HEK293 (cell line): ENCODE results near the gene CRTAP.

Source experiments
- PRDM1 ChIP-seq: fragments of 450-650 bp; formaldehyde crosslinking; IDR thresholded peaks from 2 replicates; pipeline ENCODE4; 2016; ENCODE audit warnings: missing biosample characterization, missing genetic modification characterization
- ZBTB1 ChIP-seq: fragments of 450-650 bp; formaldehyde crosslinking; IDR thresholded peaks from 2 replicates; pipeline ENCODE4 v1.5.1; 2016; ENCODE audit warnings: missing biosample characterization, missing genetic modification characterization
- ZNF10 ChIP-seq: fragments of 450-650 bp; formaldehyde crosslinking; IDR thresholded peaks from 2 replicates; pipeline ENCODE4 v1.5.1; 2017; ENCODE audit warnings: missing biosample characterization, missing genetic modification characterization
- ZNF114 ChIP-seq: fragments of 450-650 bp; formaldehyde crosslinking; IDR thresholded peaks from 2 replicates; pipeline ENCODE4 v1.5.0; 2017; ENCODE audit warnings: missing biosample characterization, missing genetic modification characterization
- ZNF133 ChIP-seq: fragments of 450-650 bp; formaldehyde crosslinking; IDR thresholded peaks from 2 replicates; pipeline ENCODE4 v1.5.1; 2016; ENCODE audit warnings: missing biosample characterization, missing genetic modification characterization
- ZNF169 ChIP-seq: fragments of 450-650 bp; formaldehyde crosslinking; IDR thresholded peaks from 2 replicates; pipeline ENCODE4 v1.5.1; 2016; ENCODE audit warnings: missing biosample characterization, missing genetic modification characterization
- ZNF18 ChIP-seq: fragments of 450-650 bp; formaldehyde crosslinking; IDR thresholded peaks from 2 replicates; pipeline ENCODE4 v1.5.1; 2016; ENCODE audit warnings: missing biosample characterization, missing genetic modification characterization
- ZNF184 ChIP-seq: fragments of 450-650 bp; IDR thresholded peaks from 2 replicates; pipeline ENCODE4 v1.5.1; 2018; ENCODE audit warnings: missing biosample characterization, mild to moderate bottlenecking, missing genetic modification characterization
- ZNF23 ChIP-seq: fragments of 450-650 bp; formaldehyde crosslinking; IDR thresholded peaks from 2 replicates; pipeline ENCODE4 v1.5.1; 2016; ENCODE audit warnings: missing biosample characterization, missing genetic modification characterization, borderline replicate concordance
- ZNF266 ChIP-seq: fragments of 450-650 bp; formaldehyde crosslinking; IDR thresholded peaks from 2 replicates; pipeline ENCODE4 v1.5.1; 2016; ENCODE audit warnings: missing biosample characterization, missing genetic modification characterization, low read depth
- ZNF311 ChIP-seq: fragments of 450-650 bp; formaldehyde crosslinking; IDR thresholded peaks from 2 replicates; pipeline ENCODE4 v1.5.1; 2017; ENCODE audit warnings: missing biosample characterization, missing genetic modification characterization, borderline replicate concordance
- ZNF449 ChIP-seq: fragments of 450-650 bp; formaldehyde crosslinking; IDR thresholded peaks from 2 replicates; pipeline ENCODE4 v1.5.1; 2017; ENCODE audit warnings: missing biosample characterization, mild to moderate bottlenecking, missing genetic modification characterization, moderate library complexity
- ZNF510 ChIP-seq: fragments of 450-650 bp; formaldehyde crosslinking; IDR thresholded peaks from 2 replicates; pipeline ENCODE4 v1.5.1; 2018; ENCODE audit warnings: mild to moderate bottlenecking, missing genetic modification characterization, missing biosample characterization; ENCODE audit not compliant: insufficient replicate concordance
- ZNF555 ChIP-seq: fragments of 450-650 bp; formaldehyde crosslinking; conservative IDR thresholded peaks from 2 replicates; pipeline ENCODE4 v1.5.1; 2017; ENCODE audit warnings: missing biosample characterization, mild to moderate bottlenecking, missing genetic modification characterization, inconsistent platforms
- ZNF610 ChIP-seq: fragments of 450-650 bp; formaldehyde crosslinking; IDR thresholded peaks from 2 replicates; pipeline ENCODE4 v1.5.1; 2016; ENCODE audit warnings: missing biosample characterization, missing genetic modification characterization, borderline replicate concordance
- ZNF623 ChIP-seq: fragments of 450-650 bp; formaldehyde crosslinking; IDR thresholded peaks from 2 replicates; pipeline ENCODE4 v1.5.1; 2016; ENCODE audit warnings: missing biosample characterization, missing genetic modification characterization
- ZNF639 ChIP-seq: fragments of 450-650 bp; formaldehyde crosslinking; IDR thresholded peaks from 2 replicates; pipeline ENCODE4 v1.5.1; 2016; ENCODE audit warnings: missing biosample characterization, missing genetic modification characterization
- ZNF707 ChIP-seq: fragments of 450-650 bp; formaldehyde crosslinking; IDR thresholded peaks from 2 replicates; pipeline ENCODE4 v1.5.1; 2016; ENCODE audit warnings: missing biosample characterization, missing genetic modification characterization
- ZNF776 ChIP-seq: fragments of 450-650 bp; formaldehyde crosslinking; IDR thresholded peaks from 2 replicates; pipeline ENCODE4 v1.5.0; 2017; ENCODE audit warnings: missing biosample characterization, missing genetic modification characterization, borderline replicate concordance
- ZNF791 ChIP-seq: fragments of 450-650 bp; formaldehyde crosslinking; IDR thresholded peaks from 2 replicates; pipeline ENCODE4 v1.5.1; 2016; ENCODE audit warnings: missing biosample characterization, missing genetic modification characterization
- ZSCAN16 ChIP-seq: fragments of 450-650 bp; formaldehyde crosslinking; IDR thresholded peaks from 2 replicates; pipeline ENCODE4 v1.5.1; 2016; ENCODE audit warnings: missing biosample characterization, missing genetic modification characterization
- ZXDB ChIP-seq: fragments of 450-650 bp; formaldehyde crosslinking; IDR thresholded peaks from 2 replicates; pipeline ENCODE4 v1.5.1; 2016; ENCODE audit warnings: missing biosample characterization, missing genetic modification characterization
- TF ChIP-seq, protein P1 (sequence below): fragments of 450-650 bp; formaldehyde crosslinking; IDR thresholded peaks from 2 replicates; pipeline ENCODE4 v1.5.1; 2017; ENCODE audit warnings: missing biosample characterization, missing genetic modification characterization
- TF ChIP-seq, protein P2 (sequence below): fragments of 450-650 bp; formaldehyde crosslinking; IDR thresholded peaks from 2 replicates; pipeline ENCODE4 v1.5.1; 2016; ENCODE audit warnings: missing biosample characterization, missing genetic modification characterization, borderline replicate concordance
- TF ChIP-seq, protein P3 (sequence below): fragments of 450-650 bp; formaldehyde crosslinking; IDR thresholded peaks from 2 replicates; pipeline ENCODE4 v1.5.1; 2017; ENCODE audit warnings: missing biosample characterization, missing genetic modification characterization
- TF ChIP-seq, protein P4 (sequence below): fragments of 450-650 bp; IDR thresholded peaks from 2 replicates; pipeline ENCODE4 v1.5.1; 2018; ENCODE audit warnings: missing biosample characterization, mild to moderate bottlenecking, missing genetic modification characterization

The CRTAP gene

DNA sequence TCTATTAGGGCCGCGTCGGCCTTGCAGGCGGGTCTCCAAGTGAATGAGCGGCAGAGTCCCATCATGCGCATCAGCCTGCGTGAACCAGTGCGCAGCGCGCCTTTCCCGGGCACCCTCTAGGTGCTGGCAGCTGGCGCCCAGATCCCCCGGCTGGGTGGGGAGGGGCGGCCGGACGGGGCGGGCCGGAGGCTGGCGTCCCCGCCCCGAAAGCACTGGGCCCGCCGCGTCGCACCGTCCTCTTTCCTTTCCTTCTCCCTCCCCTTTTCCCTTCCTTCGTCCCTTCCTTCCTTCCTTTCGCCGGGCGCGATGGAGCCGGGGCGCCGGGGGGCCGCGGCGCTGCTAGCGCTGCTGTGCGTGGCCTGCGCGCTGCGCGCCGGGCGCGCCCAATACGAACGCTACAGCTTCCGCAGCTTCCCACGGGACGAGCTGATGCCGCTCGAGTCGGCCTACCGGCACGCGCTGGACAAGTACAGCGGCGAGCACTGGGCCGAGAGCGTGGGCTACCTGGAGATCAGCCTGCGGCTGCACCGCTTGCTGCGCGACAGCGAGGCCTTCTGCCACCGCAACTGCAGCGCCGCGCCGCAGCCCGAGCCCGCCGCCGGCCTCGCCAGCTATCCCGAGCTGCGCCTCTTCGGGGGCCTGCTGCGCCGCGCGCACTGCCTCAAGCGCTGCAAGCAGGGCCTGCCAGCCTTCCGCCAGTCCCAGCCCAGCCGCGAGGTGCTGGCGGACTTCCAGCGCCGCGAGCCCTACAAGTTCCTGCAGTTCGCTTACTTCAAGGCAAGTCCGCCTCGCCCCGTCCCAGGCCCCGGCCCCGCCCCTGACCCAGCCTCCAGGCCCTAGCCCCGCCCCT, at the start of gene CRTAP (continued):
- TF ChIP-seq ZNF18 (no peak), ZNF610 (tag by site-specific recombination) (0 out of 2 replicates have a peak, but pooled peaks have one; percentile 42), ZNF623 (tag by site-specific recombination) (no peak), ZNF776 (tag by site-specific recombination) (no peak), ZNF23 (no peak), ZNF133 (tag by site-specific recombination) (0 out of 2 replicates have a peak, but pooled peaks have one; percentile 17), ZNF10 (tag by site-specific recombination) (no peak), ZNF266 (no peak), ZNF639 (tag by site-specific recombination) (no peak), ZBTB1 (tag by site-specific recombination) (no peak), ZNF169 (tag by site-specific recombination) (no peak), ZNF791 (no peak), ZNF555 (no peak), ZNF707 (tag by site-specific recombination) (no peak), ZNF311 (tag by site-specific recombination) (no peak), ZNF510 (no peak), ZNF114 (no peak), ZXDB (tag by site-specific recombination) (no peak), ZSCAN16 (tag by site-specific recombination) (no peak), PRDM1 (tag by site-specific recombination) (no peak), ZNF449 (tag by site-specific recombination) (peak; percentile 85), ZNF184 (tag by site-specific recombination) (no peak)
- TF ChIP-seq, protein P1, sequence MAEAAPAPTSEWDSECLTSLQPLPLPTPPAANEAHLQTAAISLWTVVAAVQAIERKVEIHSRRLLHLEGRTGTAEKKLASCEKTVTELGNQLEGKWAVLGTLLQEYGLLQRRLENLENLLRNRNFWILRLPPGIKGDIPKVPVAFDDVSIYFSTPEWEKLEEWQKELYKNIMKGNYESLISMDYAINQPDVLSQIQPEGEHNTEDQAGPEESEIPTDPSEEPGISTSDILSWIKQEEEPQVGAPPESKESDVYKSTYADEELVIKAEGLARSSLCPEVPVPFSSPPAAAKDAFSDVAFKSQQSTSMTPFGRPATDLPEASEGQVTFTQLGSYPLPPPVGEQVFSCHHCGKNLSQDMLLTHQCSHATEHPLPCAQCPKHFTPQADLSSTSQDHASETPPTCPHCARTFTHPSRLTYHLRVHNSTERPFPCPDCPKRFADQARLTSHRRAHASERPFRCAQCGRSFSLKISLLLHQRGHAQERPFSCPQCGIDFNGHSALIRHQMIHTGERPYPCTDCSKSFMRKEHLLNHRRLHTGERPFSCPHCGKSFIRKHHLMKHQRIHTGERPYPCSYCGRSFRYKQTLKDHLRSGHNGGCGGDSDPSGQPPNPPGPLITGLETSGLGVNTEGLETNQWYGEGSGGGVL (tag by site-specific recombination) = peak; percentile 40; the same call in 1 of the 2 replicates
- TF ChIP-seq, protein P2, sequence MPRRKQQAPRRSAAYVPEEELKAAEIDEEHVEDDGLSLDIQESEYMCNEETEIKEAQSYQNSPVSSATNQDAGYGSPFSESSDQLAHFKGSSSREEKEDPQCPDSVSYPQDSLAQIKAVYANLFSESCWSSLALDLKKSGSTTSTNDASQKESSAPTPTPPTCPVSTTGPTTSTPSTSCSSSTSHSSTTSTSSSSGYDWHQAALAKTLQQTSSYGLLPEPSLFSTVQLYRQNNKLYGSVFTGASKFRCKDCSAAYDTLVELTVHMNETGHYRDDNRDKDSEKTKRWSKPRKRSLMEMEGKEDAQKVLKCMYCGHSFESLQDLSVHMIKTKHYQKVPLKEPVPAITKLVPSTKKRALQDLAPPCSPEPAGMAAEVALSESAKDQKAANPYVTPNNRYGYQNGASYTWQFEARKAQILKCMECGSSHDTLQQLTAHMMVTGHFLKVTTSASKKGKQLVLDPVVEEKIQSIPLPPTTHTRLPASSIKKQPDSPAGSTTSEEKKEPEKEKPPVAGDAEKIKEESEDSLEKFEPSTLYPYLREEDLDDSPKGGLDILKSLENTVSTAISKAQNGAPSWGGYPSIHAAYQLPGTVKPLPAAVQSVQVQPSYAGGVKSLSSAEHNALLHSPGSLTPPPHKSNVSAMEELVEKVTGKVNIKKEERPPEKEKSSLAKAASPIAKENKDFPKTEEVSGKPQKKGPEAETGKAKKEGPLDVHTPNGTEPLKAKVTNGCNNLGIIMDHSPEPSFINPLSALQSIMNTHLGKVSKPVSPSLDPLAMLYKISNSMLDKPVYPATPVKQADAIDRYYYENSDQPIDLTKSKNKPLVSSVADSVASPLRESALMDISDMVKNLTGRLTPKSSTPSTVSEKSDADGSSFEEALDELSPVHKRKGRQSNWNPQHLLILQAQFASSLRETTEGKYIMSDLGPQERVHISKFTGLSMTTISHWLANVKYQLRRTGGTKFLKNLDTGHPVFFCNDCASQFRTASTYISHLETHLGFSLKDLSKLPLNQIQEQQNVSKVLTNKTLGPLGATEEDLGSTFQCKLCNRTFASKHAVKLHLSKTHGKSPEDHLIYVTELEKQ (tag by site-specific recombination) = no peak
- TF ChIP-seq, protein P3, sequence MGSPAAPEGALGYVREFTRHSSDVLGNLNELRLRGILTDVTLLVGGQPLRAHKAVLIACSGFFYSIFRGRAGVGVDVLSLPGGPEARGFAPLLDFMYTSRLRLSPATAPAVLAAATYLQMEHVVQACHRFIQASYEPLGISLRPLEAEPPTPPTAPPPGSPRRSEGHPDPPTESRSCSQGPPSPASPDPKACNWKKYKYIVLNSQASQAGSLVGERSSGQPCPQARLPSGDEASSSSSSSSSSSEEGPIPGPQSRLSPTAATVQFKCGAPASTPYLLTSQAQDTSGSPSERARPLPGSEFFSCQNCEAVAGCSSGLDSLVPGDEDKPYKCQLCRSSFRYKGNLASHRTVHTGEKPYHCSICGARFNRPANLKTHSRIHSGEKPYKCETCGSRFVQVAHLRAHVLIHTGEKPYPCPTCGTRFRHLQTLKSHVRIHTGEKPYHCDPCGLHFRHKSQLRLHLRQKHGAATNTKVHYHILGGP (tag by site-specific recombination) = no peak
- TF ChIP-seq, protein P4, sequence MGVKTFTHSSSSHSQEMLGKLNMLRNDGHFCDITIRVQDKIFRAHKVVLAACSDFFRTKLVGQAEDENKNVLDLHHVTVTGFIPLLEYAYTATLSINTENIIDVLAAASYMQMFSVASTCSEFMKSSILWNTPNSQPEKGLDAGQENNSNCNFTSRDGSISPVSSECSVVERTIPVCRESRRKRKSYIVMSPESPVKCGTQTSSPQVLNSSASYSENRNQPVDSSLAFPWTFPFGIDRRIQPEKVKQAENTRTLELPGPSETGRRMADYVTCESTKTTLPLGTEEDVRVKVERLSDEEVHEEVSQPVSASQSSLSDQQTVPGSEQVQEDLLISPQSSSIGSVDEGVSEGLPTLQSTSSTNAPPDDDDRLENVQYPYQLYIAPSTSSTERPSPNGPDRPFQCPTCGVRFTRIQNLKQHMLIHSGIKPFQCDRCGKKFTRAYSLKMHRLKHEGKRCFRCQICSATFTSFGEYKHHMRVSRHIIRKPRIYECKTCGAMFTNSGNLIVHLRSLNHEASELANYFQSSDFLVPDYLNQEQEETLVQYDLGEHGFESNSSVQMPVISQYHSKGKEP = peak; percentile 78
